NCI-H128 (cell line): ENCODE measurements around the gene DPP7.
"Not testable (repeated sequence)": the region's sequence is repeated elsewhere in the genome, so short reads cannot be mapped to it uniquely, and the experiment has no call there.

ENCODE experiments used
- DNase-seq: peaks from one replicate; lab custom pipeline; 2025; ENCODE audit not compliant: unreplicated experiment; lab: John Stamatoyannopoulos, UW

DPP7 gene

DNA sequence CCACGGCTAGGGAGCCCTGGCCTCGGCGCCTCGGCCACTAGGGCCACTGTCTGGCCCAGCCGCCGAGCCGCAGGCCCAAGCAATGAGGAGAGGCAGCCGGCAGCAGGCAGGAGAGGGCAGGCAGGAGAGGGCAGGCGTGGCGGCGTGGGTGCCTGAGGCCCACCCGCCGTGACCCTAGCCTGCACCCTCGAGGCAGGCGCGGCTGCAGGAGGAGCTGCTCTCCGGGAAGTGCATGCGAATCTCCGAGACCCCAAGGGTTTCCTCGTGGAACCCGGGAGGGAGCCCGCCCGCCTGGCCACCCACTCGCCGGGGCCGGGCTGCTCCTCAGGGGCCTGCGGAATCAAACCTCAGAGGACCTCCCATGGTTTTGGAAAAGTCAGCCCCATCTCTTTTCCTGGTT lies 33.7 kb upstream of the DPP7 start:
- no peak for DNase-seq

- no peak for DNase-seq
These were observed 33.2 kb upstream of the DPP7 start for GRCh38 chr9:137147793-137148160.

DNA sequence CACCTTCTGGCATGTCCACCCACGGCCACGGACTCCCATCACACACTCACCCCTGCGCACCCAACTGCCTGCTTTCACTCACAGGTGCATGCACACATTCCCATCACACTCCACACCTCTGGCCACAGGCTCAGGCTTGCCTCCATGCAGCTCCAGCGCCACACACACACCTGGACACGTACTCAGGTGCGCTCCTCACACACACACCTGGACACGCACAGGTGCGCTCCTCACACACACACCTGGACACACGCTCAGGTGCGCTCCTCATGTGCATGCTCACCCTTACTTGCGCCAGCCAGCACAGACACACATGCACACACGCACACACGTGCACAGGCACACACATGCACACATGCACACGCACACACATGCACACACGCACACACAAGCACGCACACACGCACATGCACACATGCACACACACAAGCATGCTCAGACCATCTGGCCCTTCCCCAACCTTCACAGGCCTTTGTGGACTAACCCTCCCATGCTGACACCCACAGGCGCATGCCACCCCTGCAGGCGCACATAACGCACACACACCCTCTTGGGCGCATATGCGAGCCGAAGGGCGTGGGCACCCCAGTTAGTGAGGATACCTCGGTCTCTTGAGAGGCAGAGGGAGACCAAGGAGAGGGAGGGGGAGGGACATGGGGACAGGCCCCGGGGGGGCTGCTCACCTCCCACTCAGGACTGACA lies 32.7 kb upstream of the DPP7 start:
- DNase-seq = no peak

- no peak for DNase-seq
These were observed 32.0 kb upstream of the DPP7 start for GRCh38 chr9:137146527-137146918.

GRCh38 chr9:137145731-137146526 lies 31.4 kb upstream of the DPP7 start:
- DNase-seq = no peak

- no peak for DNase-seq
These were observed 28.9 kb upstream of the DPP7 start for GRCh38 chr9:137143459-137143858.

DNA sequence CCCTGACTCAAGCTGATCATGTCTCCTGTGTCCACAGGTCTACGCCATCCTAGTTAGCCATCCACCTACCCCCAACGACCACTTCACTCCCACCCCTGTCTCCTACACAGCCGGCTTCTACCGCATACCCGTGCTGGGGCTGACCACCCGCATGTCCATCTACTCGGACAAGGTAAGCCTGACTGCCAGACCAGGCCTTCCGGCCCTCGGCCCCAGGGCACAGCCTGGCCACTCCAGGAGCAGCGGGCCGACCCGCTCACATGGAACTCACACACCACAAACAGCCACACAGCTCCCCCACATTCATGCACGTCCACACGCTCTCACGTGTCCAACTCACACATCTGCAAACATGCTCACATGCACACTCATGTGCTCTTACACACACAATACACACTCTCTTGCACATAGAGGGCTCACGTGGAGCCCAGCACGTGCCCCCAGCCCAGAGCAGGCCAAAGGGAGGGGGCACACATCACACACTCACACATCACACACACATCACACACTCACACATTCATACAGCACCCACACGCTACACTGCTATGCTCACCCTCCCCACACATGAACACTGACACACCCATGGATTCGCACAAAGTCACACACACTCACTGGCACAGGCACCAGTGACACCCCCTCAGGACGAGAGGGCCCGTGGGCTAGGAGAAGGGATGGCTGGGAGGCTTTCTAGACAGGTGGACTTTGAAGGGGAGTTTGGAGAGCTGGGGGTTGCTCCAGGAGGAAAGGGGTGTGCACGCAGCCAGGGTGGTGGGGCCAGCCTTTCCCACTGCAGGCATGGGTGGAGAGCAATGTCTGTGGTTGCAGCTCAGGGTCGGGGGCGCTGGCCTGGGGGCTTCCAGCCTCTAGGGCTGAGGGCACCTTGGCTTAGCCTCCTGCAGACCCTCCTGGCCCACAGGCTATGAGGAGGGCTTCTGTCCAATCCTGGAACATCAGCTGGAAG lies 27.7 kb upstream of the DPP7 start:
- DNase-seq = no peak

DNA sequence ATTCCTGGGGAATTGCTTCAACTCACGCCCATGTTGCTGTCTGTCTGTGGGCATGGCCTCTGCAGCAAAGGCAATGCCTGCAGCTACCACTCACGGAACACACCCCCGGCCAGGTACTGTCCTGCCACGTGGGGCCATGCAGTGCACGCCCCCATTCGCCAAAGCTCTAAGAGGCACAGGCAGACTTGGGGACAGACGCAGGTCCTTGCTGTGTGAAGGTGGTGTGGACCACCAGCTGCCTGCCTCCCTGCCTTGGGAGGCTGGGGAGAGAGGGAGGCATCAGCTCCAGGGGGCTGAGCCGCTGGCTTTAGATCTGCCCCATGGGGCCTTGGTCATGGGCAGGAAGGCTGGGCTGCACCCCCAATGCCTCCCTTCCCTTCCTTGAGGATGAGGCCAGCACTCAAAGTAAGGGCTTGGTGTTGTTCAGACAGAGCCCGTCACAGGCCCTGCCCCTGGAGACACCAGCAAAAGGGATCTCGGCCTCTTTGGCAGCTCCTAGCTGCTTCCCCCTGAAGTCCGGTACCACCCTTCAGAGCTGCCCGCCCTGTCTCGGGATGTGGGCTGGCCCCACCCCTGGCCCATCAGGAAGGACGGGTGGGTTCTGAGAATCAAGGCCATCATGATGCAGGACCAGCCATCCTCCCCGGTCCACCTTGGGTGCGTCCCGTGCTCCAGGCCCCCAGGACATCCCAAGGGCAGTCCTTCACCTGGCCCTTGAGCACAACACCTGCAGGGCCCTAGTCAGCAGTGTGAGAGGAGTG lies 26.7 kb upstream of the DPP7 start:
- DNase-seq = no peak

GRCh38 chr9:137140151-137141012 lies 25.8 kb upstream of the DPP7 start:
- no peak for DNase-seq

- DNase-seq = no peak
These were observed 25.1 kb upstream of the DPP7 start for GRCh38 chr9:137139468-137140150.

GRCh38 chr9:137138722-137139467 lies 24.4 kb upstream of the DPP7 start, which contains the start of gene GRIN1:
GRIN1 (plus strand) TSS chr9:137139154; CDS start chr9:137139487, 333 bp downstream.
- no peak for DNase-seq

GRCh38 chr9:137138058-137138721 lies 23.7 kb upstream of the DPP7 start:
- no peak for DNase-seq

DNA sequence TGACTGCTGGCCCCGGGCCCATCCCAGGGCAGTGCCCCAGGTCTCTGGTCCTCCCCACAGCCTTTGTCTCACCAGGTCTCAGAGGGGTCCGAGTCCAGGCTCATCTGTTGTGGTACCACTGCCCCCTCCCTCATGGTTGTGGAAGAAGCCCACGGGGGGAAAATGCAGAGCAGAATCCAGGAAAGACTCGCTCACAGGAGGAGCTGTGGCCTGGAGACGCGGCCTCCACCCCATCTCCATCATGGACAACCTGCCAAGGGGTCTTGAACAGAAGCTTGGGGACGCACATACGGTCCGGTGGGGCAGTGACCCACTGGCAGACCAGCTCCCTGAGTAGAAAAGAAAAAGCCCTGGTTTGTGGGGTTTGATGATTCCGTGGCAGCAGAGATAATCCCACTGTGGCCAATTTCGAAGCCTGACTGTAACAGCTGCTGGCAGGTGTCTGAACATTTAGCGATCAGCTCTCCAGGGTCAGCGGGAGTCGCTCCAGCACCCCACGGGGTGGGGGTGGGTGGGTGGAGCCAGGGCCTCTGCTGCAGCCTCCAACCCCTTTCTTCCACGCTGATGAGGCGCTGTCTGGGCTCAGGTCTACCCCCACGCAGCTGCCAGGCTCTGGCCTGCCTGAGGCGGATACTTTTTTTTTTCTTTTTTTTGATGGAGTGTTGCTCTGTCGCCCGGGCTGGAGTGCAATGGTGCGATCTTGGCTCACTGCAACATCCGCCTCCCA lies 22.5 kb upstream of the DPP7 start:
- DNase-seq = no peak

GRCh38 chr9:137136261-137136880 lies 21.8 kb upstream of the DPP7 start:
- DNase-seq = no peak

DNA sequence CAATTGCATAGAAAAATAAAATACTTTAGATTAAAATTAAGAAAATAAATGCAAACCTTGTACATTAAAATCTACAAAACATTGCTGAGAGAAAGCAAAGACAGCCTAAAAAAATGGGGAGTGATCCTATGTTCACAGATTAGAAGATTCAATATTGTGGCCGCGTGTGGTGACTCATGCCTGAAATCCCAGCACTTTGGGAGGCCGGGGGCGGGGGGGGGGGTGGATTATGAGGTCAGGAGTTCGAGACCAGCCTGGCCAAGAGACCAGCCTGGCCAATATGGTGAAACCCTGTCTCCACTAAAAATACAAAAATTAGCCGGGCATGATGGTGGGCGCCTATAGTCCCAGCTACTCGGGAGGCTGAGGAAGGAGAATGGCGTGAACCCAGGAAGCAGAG lies 20.6 kb upstream of the DPP7 start:
- DNase-seq = not testable (repeated sequence)

- no peak for DNase-seq
These were observed 19.7 kb upstream of the DPP7 start for GRCh38 chr9:137134191-137134590.
